Activated naive CD4-positive, alpha-beta T cell treated with Interleukin-2 at 50 U/mL for 16 hours (primary cell): ENCODE results near the gene RNF135.
"Not testable (repeated sequence)": the region's sequence is repeated elsewhere in the genome, so short reads cannot be mapped to it uniquely, and the experiment has no call there.

Experiments used
- DNase-seq: peaks from one replicate; pipeline ENCODE4 v3.0.0-alpha.2; 2020

RNF135 gene

GRCh38 chr17:30956764-30957374, 14.0 kb upstream of the RNF135 start:
- DNase-seq = no peak

DNA sequence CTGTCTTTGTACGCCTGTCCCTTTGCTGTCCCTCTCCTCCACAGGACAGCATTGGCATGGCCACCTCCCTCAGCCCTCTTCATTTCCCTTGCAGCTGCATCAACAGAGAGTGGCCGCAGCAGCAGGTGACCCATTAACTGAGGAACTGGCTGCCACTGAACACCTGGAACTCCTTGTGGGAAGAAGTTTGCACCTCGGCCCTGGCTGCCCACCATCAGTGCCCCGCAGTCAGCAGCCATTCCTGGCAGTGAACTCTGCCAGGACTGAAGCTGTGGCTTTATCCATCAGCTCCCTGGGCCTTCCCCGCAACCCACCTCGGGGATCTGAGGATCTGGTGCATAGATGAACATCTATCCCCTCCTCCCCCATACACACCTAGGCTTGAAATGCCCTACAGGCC, 13.1 kb upstream of the RNF135 start:
- no peak for DNase-seq

GRCh38 chr17:30958187-30958586, 12.7 kb upstream of the RNF135 start:
- no peak for DNase-seq

DNA sequence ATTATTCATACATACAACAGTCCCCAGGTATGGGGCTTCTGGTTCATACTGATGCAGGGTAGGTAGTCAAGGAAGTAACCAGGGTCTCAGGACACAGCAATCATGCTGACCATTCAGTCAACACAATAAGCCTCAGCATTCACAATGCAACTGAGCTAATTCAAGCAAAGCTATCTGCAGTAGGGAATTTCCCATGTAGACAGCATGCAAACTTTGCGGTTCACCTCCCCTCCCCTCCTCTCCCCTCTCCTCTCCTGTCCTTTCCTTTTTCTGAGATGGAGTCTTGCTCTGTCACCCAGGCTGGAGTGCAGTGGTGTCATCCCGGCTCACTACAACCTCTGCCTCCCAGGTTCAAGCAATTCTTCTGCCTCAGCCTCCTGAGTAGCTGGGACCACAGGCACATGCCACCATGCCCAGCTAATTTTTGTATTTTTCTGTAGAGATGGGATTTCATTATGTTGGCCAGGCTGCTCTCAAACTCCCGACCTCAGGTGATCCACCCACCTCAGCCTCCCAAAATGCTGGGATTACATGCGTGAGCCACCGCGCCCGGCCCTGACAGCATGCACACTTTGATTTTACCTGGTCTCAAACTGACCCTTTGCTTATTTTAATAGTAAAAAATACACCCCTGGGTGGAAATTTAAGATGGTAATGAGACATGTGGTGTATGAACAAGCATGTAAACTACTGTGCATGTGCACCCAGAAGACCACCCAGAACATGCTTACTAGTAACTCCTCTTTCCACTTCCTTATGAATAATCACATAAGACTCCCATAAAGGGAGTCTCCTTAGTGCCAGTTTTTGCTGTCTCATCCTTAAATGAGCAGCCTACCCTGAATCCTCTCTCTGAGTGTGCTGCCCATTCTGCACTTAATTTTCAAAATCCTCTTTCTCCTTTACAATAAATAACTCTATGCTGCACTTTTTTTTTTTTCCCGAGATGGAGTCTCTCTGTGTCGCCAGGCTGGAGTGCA, 9.3 kb upstream of the RNF135 start:
- peak; percentile 10 for DNase-seq

DNA sequence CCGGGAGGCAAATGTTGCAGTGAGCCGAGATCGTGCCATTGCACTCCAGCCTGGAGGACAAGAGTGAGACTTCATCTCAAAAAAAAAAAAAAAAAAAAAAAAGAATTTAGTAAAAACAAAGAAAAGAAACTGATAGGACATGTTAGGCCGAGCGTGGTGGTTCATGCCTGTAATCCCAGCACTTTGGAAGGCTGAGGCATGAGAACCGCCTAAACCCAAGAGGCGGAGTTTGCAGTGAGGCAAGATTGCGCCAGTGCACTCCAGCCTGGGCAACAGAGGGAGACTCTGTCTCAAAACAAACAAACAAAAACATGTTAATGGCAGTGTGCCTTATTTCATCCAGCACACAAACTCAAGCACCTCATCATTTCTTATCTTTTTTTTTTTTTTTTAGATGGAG, 6.5 kb upstream of the RNF135 start:
- DNase-seq = not testable (repeated sequence)

DNA sequence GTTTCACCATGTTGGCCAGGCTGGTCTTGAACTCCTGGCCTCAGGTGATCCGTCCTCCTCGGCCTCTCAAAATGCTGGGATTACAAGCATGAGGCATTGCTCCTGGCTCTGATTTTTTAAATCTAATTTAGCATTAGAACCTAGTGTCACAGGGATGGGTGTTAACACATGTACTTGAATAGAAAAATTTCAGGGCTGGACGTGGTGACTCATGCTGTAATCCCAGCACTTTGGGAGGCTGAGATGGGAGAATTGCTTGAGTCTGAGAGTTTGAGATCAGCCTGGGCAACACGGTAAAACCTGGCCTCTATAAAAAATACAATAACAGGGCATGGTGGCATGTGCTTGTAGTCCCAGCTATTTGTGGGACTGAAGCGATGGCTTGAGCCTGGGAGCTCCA, 6.0 kb upstream of the RNF135 start:
- DNase-seq = no peak

DNA sequence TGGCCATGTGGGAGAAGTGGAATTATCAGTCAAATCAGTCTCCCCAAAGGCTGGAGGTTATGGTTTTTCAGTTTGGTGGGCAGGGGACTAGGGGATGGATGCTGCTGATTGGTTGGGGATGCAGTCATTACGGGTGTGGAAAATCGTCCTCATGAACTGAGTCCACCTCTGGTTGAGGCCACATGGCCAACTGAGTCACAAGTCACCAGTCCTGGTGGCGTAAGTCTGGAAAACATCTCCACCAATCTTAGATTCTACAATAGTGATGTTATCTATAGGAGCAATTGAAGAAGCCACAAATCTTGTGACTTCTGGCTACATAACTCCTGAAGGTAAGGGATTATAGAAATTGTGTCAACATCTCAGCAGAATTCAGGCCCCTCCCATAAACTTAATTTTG, 5.2 kb upstream of the RNF135 start:
- no peak for DNase-seq

GRCh38 chr17:30967911-30968310, 2.9 kb upstream of the RNF135 start:
- not testable (repeated sequence) for DNase-seq

- peak; percentile 9 for DNase-seq
These were observed 629 bp upstream of the RNF135 start for GRCh38 chr17:30969989-30970830.

GRCh38 chr17:30975042-30975820, 4.4 kb downstream of the RNF135 start:
- DNase-seq = no peak

GRCh38 chr17:30979919-30980318, 9.1 kb downstream of the RNF135 start:
- not testable (repeated sequence) for DNase-seq

- no peak for DNase-seq
These were observed 11.0 kb downstream of the RNF135 start for GRCh38 chr17:30981531-30982519.

GRCh38 chr17:30982855-30983254, 12.0 kb downstream of the RNF135 start:
- no peak for DNase-seq

- DNase-seq = no peak
These were observed 19.6 kb downstream of the RNF135 start for GRCh38 chr17:30990458-30990857.

GRCh38 chr17:30992551-30992950, 21.7 kb downstream of the RNF135 start:
- DNase-seq = no peak

DNA sequence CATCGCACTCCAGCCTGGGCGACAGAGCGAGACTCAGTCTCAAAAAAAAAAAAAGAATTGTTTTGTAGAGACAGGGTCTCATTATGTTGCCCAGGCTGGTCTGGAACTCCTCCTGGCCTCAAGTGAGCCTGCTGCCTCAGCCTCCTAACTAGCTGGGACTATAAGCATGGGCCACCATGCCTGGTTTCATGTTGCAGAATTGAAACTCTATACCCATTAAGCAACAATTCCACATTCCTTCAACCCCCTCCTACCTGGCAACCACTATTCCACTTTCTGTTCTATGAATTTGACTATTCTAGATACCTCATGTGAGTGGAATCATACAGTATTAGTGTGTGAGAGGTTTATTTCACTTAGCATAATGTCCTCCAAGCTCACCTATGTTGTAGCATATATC, 24.5 kb downstream of the RNF135 start:
- DNase-seq = no peak

DNA sequence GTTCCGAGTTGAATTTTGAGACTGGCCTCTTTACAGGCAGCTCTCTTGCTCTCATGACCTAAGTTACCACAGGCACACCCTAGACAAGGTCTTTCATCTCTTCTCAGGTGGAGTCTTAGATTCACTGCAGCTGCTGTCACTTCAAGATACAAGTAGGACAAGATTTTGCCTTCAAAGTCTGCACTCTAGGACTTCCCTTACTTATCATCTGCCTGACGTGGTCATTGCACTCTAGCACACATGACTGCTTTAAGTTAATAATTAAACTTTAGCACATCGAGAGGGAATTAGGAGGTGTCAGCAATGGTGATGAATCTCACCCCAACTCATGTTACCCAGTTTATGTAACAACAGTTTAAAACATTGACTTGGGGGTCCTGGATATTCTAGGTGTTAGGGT, 25.6 kb downstream of the RNF135 start:
- no peak for DNase-seq

GRCh38 chr17:30997270-30997669, 26.4 kb downstream of the RNF135 start:
- DNase-seq = no peak

- DNase-seq = no peak
These were observed 27.0 kb downstream of the RNF135 start for GRCh38 chr17:30997842-30998241.

- no peak for DNase-seq
These were observed 31.2 kb downstream of the RNF135 start for GRCh38 chr17:31002047-31002446.

- DNase-seq = no peak
These were observed 32.5 kb downstream of the RNF135 start for GRCh38 chr17:31003225-31003866.
